Measurements from ENCODE around the gene CCL26. TPM values are rescaled to one million over a fixed set of nuclear protein-coding genes. Genes with fewer than 3 reads are reported as not detected.
"Not testable (repeated sequence)": the region's sequence is repeated elsewhere in the genome, so short reads cannot be mapped to it uniquely, and the experiment has no call there.

Gene CCL26
- total RNA-seq, 1 donor from 2014 or later: not detected

DNA sequence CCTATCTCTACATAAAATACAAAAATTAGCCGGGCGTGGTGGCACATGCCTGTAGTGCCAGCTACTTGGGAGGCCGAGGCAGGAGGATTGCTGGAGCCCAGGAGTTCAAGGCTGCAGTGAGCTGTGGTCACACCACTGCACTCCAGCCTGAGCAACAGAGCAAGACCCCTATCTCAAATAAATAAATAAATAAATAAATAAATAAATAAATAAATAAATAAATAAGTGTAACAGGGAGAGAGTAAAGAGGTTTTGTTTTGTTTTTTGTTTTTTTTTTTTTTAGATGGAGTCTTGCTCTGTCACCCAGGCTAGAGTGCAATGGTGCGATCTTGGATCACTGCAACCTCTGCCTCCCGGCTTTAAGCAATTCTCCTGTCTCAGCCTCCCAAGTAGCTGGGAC lies 20.6 kb upstream of the CCL26 start:
- not testable (repeated sequence) for DNase-seq (ENCODE audit: low read depth)

DNA sequence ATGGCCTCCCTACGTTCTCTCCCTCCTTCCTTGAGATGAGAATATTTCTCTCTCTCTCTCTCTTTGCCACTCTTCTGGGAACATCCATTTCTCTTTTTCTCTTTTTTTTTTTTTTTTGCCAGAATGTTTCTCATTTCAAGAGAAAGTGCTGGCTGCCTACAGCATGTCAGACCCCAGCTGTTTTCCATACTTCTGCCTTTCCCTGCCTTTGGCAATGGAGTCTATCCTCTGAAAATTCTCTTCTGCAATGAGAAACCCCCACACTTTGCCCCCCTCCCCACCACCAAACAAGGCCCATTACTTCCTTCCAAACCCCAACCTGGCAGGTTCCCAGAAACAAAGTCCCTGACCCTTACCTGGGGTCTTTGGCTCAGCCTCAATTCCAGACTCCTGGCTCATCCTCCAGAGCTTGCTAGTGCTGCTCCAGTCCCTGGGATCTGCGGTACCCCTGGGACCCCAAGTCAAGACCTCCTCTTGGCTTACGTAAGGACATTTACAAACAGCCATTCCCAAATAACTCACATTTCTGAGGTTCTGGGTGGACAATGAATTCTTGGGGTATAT lies 17.4 kb upstream of the CCL26 start:
- DNase-seq (ENCODE audit: low read depth): no peak

DNA sequence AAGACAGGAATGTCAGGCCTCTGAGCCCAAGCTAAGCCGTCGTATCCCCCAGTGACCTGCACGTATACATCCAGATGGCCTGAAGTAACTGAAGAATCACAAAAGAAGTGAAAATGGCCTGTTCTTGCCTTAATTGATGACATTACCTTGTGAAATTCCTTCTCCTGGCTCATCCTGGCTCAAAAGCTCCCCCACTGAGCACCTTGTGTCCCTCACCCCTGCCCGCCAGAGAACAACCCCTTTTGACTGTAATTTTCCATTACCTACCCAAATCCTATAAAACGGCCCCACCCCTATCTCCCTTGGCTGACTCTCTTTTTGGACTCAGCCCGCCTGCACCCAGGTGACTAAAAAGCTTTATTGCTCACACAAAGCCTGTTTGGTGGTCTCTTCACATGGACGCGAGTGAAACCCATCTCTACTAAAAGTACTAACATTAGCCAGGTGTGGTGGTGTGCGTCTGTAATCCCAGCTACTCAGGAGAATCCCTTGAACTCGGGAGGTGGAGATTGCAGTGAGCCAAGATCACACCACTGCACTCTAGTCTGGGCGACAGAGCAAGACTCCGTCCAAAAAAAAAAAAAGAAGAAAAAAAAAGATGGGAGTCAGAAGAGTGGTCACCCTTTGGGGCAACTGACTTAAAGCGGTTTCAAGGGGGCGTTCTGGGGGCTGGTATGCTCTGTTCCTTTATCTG lies 16.3 kb upstream of the CCL26 start:
- DNase-seq (ENCODE audit: low read depth): not testable (repeated sequence)

DNA sequence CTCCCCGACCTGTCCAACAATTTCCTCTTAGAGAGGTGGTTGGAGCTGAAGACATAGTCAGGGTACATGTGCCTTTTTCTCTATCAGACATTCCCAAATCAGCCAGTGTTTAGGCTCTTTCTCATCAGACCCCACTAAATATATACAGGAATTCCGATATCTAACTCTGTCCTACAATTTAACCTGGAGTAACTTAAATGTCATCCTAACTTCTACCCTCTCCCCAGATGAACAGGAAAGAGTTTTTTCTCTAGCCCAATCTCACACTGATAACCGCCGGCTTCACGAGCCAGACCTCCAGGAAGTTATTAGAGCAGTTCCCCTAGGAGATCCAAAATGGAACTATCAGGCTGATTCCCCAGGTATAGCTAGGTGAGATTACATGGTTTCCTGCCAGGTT lies 11.0 kb upstream of the CCL26 start:
- not testable (repeated sequence) for DNase-seq (ENCODE audit: low read depth)

DNA sequence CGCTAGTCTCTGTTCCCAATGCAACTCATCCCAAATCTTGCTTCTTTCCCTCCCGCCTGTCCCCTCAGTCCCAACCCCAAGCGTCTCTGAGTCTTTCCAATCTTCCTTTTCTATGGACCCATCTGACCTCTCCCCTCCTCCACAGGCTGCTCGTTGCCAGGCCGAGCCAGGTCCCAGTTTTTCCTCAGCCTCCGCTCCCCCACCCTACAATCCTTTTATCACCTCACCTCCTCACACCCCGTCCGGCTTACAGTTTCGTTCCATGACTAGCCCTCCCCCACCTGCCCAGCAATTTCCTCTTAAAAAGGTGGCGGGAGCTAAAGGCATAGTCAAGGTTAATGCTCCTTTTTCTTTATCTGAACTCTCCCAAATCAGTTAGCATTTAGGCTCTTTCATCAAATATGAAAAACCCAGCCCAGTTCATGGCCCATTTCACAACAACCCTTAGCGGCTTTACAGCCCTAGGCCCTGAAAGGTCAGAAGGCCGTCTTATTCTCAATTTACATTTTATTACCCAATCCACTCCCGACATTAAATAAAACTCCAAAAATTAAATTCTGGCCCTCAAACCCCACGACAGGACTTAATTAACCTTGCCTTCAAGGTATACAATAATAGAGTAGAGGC lies 8.7 kb upstream of the CCL26 start:
- DNase-seq (ENCODE audit: low read depth): not testable (repeated sequence)

DNA sequence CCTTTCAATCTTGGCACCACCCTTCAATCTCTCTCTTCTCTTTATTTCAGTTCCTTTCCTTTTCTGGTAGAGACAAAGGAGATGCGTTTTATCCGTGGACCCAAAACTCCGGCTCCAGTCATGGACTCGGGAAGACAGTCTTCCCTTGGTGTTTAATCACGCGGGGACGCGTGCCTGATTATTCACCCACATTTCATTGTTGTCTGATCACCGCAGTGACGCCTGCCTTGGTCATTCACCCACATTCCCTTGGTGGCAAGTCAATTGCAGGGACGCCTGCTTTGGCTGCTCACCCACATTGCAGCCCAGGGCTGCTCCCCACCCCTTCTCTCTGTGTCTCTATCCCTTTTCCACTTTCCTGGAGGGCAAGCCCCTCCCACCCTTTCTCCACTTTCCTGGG lies 7.5 kb upstream of the CCL26 start:
- peak; percentile 6 for DNase-seq (ENCODE audit: low read depth)

DNA sequence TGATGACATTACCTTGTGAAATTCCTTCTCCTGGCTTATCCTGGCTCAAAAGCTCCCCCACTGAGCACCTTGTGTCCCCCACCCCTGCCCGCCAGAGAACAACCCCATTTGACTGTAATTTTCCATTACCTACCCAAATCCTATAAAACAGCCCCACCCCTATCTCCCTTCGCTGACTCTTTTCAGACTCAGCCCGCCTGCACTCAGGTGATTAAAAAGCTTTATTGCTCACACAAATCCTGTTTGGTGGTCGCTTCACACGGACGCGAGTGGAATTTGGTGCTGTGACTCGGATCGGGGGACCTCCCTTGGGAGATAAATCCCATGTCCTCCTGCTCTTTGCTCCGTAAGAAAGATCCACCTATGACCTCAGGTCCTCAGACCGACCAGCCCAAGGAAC lies 7.0 kb upstream of the CCL26 start:
- not testable (repeated sequence) for DNase-seq (ENCODE audit: low read depth)

DNA sequence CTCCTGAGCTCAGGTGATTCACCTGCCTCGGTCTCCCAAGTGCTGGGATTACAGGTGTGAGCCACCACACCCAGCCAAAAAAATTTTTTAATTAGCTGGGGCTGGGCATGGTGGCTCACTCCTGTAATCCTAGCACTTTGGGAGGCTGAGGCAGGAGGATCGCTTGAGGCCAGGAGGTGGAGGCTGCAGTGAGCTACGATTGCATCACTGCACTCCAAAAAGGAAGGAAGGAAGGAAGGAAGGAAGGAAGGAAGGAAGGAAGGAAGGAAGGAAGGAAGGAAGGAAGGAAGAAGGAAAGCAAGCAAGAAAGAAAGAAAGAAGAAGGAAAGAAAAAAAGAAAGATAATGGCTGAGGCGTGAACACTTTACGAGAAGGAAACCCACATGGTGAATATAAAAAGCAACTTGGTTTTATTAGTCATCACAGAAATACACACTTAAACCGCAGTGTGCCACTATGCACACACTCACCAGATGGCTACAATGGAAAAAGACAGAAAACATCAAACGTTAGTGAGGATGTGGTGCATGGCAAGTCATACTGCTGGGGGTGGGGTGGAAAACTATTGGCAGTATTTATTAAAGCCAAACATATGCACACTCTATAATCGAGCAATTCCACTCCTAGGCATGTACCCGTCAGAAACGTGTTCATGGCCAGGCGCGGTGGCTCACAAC lies 4.4 kb upstream of the CCL26 start:
- DNase-seq (ENCODE audit: low read depth): peak; percentile 42

DNA sequence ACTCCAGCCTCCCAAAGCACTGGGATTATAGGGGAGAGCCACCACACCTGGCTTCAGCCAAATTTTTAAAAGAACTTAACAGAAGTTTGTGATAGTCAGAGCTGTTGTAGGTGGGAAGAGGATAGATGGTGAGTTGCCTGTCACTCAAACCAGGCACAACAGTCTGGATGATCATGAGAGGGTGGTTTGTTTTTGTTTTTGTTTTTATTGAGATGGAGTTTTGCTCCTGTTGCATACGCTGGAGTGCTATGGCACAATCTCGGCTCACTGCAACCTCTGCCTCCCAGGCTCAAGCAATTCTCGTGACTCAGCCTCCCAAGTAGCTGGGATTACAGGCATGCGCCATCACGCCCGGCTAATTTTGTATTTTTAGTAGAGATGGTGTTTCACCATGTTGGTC lies 1.9 kb upstream of the CCL26 start:
- DNase-seq (ENCODE audit: low read depth): not testable (repeated sequence)

DNA sequence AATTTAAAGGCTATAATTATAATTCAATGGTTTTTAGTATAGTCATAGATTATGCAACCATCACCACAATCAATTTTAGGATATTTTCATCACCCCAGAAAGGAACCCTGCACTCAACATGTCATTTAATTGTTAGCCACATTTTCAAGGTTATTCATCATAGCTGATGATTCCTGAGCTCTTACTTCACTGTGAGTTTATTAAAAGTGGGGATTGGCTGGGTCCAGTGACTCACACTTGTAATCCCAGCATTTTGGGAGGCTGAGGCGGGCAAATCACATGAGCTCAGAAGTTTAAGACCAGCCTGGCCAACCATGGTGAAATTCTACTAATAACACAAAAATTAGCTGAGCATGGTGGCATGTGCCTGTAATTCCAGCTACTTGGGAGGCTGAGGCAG lies 787 bp downstream of the CCL26 start:
- DNase-seq (ENCODE audit: low read depth): no peak

DNA sequence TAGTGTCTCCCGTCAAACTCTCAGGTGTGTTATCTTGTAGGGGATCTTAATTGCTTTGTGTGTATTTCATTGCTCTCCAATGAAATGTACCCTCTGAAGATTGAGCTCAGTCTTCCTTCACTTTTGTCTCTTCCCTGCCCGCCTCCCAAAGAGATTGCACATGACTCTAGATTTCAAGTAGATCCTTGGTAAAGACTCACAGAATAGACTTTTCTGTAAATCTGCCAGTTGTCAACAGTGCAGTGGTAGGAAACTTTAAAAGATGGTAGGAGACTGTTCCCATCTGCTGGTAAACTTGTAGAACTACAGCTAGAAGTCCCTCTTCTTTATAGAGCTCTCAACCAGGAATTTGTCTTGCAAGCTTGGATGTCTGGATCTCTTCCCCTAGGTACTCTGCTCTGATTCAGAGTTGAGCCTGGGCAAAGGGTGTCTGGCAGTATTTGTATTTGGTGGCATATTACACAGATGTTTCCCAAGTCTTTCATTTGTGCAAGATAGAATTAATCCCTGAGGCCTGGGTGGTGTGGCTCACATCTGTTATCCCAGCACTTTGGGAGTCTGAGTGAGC lies 9.6 kb downstream of the CCL26 start:
- peak; percentile 75 for DNase-seq (ENCODE audit: low read depth)

DNA sequence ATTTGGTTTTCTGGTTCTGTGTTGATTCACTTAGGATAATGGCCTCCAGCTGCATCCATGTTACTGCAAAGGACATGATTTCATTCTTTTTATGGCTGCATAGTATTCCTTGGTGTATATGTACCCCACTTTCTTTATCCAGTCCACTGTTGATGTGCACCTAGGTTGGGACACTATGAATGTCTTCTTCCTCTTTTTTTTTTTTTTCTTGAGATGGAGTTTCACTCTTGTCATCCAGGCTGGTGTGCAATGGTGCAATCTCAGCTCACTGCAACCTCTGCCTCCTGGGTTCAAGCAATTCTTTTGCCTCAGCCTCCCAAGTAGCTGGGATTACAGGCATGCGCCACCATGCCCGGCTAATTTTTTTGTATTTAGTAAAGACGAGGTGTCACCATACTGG lies 10.2 kb downstream of the CCL26 start:
- DNase-seq (ENCODE audit: low read depth): not testable (repeated sequence)

DNA sequence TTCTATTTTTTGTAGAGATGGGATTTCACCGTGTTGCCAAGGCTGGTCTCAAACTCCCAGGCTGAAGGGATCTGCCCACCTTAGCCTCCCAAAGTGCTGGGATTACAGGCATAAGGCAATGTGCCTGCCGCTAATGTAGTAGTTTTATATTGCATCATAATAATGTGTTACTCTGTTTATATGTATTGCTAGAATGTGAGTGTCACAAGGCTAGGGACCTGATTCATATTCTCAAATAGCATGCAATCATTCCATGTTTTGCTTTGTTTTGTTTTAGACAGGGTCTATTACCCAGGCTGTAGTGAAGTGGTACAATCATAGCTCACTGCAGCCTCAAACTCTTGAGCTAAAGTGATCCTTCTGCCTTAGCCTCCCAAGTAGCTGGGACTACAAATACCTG lies 13.5 kb downstream of the CCL26 start:
- peak; percentile 39 for DNase-seq (ENCODE audit: low read depth)

DNA sequence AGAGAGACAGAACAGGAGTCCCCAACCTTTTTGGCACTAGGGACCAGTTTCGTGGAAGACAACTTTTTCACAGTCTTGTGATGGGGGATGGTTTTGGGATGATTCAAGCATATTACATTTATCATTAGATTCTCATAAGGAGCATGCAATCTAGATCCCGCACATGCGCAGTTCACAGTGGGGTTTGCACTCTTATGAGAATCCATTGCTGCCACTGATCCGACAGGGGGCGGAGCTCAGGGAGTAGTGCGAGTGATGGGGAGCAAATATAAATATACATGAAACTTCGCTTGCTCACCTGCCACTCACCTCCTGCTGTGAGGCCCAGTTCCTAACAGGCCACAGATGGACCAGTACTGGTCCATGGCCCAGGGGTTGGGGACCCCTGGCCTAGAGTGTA lies 14.2 kb downstream of the CCL26 start:
- DNase-seq (ENCODE audit: low read depth): no peak

DNA sequence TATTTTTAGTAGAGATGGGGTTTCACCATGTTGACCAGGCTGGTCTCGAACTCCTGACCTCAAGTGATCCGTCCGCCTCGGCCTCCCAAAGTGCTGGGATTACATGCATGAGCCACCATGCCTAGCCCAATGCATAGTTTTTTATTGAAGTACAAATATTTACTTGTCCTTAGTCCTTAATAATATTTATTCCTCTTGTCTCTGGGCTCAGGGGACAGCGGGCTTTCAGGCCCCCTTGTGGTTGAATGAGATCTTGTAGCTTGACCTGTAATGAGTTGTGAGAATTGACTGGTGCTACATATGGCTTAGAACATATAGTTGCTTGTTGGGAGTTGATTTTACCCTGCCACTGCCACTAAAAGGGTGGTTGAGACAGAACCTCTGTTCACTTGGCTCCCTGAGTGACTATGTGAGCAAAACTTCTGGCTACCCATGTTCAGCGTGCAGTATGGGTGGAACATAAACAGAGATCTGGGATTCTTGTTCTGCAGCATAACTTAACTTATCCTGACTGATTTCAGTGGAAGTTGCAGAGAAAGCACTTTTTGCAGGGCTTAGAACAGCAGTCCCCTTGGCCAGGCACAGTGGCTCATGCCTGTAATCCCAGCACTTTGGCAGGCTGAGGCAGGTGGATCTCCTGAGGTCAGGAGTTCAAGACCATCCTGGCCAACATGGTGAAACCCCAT lies 14.9 kb downstream of the CCL26 start:
- peak; percentile 25 for DNase-seq (ENCODE audit: low read depth)

DNA sequence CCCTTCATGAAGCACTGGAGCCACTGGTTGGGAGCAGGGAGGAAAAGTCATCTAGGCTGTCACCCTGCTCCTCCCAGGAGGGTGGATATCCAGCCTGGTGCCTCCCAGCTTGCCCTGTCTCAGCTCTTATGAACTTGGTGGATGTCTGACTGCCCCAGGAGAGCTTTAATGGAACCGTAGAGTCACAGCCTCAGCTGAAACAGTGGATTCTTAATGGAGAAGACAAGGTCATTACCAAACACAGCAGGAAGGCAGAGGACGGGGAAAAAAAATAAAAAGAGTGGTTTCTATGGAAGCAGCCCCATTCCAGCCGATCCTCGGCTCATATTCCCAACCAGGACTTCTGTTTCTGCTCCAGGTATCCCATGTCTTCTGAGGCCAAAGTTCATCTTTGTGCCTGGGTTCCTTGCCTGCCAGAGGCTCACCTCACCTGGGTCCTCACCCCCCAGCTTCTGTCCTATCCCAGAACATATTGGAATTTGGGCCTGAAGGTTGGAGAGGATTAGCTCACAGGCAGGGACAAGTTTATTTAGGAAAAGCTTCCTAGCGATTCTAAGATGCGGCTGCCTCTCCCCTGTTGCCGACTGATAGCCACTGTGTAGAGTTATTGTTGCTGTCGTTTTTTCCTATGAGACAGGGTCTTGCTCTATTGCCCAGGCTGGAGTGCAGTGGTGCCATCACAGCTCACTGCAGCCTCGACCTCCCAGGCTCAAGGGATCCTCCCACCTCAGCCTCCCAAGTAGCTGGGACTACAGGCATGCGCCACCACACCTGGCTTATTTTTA lies 15.6 kb downstream of the CCL26 start:
- no peak for DNase-seq (ENCODE audit: low read depth)

DNA sequence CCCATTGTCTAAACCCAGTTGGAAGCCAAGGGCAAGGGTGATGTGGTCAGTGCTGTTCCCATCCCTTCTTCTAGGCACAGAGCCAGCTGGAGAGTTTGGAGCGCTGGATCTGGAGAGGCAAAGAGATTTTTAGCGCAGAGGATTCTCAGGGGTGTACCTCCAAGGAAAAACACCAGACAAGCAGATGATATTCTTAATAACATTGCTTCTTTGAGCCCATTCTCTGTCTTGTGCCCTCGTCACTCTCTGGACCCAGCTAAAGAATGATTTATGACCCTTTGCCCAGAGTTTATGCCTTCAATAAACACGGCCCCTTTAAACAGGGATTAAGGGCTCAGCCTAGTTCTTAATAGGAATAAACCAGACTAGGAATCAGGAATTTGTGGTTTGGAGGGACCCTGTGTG lies 28.6 kb downstream of the CCL26 start:
- peak; percentile 11 for DNase-seq (ENCODE audit: low read depth)

DNA sequence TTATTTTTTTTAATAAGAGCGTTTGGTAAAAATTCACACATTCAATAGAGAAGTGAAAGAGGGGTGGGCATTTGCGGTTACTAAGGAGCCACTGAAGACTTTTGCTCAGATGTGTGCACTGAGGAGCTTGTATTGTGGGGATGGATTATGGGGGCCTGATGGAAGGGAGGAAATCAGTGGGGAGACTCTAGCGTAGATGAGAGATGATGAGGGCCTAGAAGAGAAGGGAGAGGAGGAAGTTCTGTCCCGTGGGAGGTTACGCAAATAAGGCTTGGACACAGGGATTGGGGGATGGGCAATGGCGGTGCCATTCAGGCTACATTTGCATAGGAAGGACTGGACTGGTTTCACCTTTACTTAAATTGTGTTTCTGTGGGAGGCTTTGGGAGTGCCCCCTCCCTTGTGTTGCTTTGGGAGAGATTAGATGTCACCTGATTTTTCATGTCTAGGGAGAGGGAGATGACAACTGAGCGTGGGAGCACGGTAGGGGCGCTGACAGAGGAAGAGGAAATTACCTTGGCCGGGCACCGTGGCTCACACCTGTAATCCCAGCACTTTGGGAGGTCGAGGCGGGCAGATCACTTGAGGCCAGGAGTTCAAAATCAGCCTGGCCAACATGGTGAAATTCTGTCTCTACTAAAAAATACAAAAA lies 31.0 kb downstream of the CCL26 start:
- DNase-seq (ENCODE audit: low read depth): no peak

DNA sequence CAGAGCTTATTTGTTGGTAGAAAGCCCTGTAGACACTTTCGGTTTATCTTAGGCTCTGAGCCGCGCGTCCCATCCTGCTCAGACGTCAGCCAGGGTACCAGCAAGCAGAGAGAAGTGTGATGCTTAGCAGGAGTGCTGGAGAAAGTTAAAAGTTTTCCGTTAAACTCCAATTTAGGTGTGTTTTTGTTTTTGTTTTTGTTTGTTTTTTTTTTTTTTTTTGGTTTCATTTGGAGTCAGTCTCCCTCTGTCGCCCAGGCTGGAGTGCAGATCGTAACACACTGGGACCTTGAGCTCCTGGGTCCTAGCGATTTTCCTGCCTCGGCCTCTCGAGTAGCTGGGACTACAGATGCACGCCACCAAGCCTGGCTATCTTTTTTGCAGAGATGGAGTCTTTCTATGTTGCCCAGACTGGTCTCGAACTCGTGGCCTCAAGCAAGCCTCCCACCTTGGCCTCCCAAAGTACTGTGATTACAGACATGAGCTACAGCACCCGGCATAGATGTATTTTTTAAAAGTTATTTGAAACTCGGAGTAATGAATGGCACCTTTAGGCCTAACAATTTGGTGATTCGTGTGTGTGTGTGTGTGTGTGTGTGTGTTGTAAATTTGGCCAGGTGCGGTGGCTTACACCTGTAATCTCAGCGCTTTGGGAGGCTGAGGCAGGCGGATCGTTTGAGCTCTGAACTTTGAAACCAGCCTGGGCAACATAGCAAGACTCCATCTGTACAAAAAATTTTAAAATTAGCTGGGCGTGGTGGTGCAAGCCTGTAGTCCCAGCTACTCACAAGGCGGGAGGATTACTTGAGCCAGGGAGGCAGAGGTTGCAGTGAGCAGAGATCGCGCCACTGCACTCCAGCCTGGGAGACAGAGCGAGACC lies 32.0 kb downstream of the CCL26 start:
- peak; percentile 47 for DNase-seq (ENCODE audit: low read depth)
